Stimulated activated CD4-positive, alpha-beta T cell treated with anti-CD3 and anti-CD28 coated beads, Interleukin-2, amount 100 ng/mL, for 4 hours (primary cell): Measurements from ENCODE around the gene EPB41L4B.

Source experiments
- DNase-seq: peaks from one replicate; pipeline ENCODE4 v3.0.0-alpha.2; 2020; ENCODE audit warnings: low read depth

The EPB41L4B gene

GRCh38 chr9:109269839-109270238, 51.0 kb downstream of the EPB41L4B start:
- DNase-seq = no peak

- no peak for DNase-seq
Measured at GRCh38 chr9:109269081-109269480, 51.8 kb downstream of the EPB41L4B start.

GRCh38 chr9:109267555-109267954, 53.3 kb downstream of the EPB41L4B start:
- no peak for DNase-seq

GRCh38 chr9:109264877-109265587, 55.8 kb downstream of the EPB41L4B start:
- DNase-seq = no peak

GRCh38 chr9:109263358-109263757, 57.5 kb downstream of the EPB41L4B start:
- no peak for DNase-seq

GRCh38 chr9:109258481-109259302, 62.2 kb downstream of the EPB41L4B start:
- DNase-seq = no peak

- DNase-seq = no peak
Measured at GRCh38 chr9:109256336-109256735, 64.5 kb downstream of the EPB41L4B start.

- no peak for DNase-seq
Measured at GRCh38 chr9:109255394-109255793, 65.5 kb downstream of the EPB41L4B start.

GRCh38 chr9:109254317-109254716, 66.5 kb downstream of the EPB41L4B start:
- DNase-seq = no peak

- DNase-seq = no peak
Measured at GRCh38 chr9:109253637-109254284, 67.1 kb downstream of the EPB41L4B start.

GRCh38 chr9:109253241-109253636, 67.6 kb downstream of the EPB41L4B start:
- DNase-seq = no peak

GRCh38 chr9:109252291-109252690, 68.6 kb downstream of the EPB41L4B start:
- DNase-seq = no peak

- DNase-seq = no peak
Measured at GRCh38 chr9:109251776-109252106, 69.1 kb downstream of the EPB41L4B start.

GRCh38 chr9:109251080-109251775, 69.6 kb downstream of the EPB41L4B start:
- DNase-seq = no peak

GRCh38 chr9:109250771-109251079, 70.1 kb downstream of the EPB41L4B start:
- DNase-seq = no peak

GRCh38 chr9:109250311-109250741, 70.5 kb downstream of the EPB41L4B start:
- no peak for DNase-seq

- DNase-seq = no peak
Measured at GRCh38 chr9:109249615-109250014, 71.2 kb downstream of the EPB41L4B start.

- DNase-seq = no peak
Measured at GRCh38 chr9:109248133-109248581, 72.7 kb downstream of the EPB41L4B start.

- no peak for DNase-seq
Measured at GRCh38 chr9:109247228-109247627, 73.6 kb downstream of the EPB41L4B start.

- DNase-seq = no peak
Measured at GRCh38 chr9:109246533-109246932, 74.3 kb downstream of the EPB41L4B start.

GRCh38 chr9:109245310-109245897, 75.5 kb downstream of the EPB41L4B start:
- DNase-seq = no peak
